Panc1 (cell line): ENCODE results near the gene STAT3. TPM values are rescaled to one million over a fixed set of nuclear protein-coding genes. Genes with fewer than 3 reads are reported as not detected.
A peak's percentile ranks its signal among the peaks of the same experiment; 100 is the strongest.

ENCODE experiments used
- ATAC-seq: fragments of 200-7000 bp; cut with Tn5 transposase; 2 replicates; pipeline ENCODE4 v1.9.1; 2020; ENCODE audit warnings: mild to moderate bottlenecking, moderate library complexity
- BruUV-seq: library from RNA; stranded (reverse); fragments of 400-500 nt; replicated peaks from 2 replicates; lab custom pipeline; 2021; lab: Mats Ljungman, UMichigan
- CTCF ChIA-PET: fragments of 300-600 bp; sonication (Branson Sonifier 250); formaldehyde crosslinking; loops from one replicate; lab custom pipeline; 2022; ENCODE audit warnings: antibody characterized with exemption; lab: Charles Lee
- POLR2A ChIA-PET: fragments of 300-600 bp; sonication (Branson Sonifier 250); formaldehyde crosslinking; loops from one replicate; lab custom pipeline; 2022; ENCODE audit warnings: antibody characterized with exemption; lab: Charles Lee
- DNase-seq: peaks from one replicate; pipeline ENCODE4 v3.0.0-alpha.2; 2010; ENCODE audit warnings: low read depth, low spot score
- H3K27ac ChIP-seq: 2 replicates; pipeline ENCODE4 v1.5.1; 2011; ENCODE audit warnings: mild to moderate bottlenecking, low read length, inconsistent platforms
- H3K27me3 ChIP-seq: fragments of 200-500 bp; sonication (Bioruptor generic); 2 replicates; pipeline ENCODE4 v1.6.0; 2014; ENCODE audit warnings: low read length, inconsistent platforms; ENCODE audit not compliant: control insufficient read depth, insufficient read depth
- H3K36me3 ChIP-seq: fragments of 200-500 bp; sonication (Bioruptor generic); 2 replicates; pipeline ENCODE4 v1.5.1; 2014; ENCODE audit warnings: inconsistent platforms, mild to moderate bottlenecking, low read length, moderate library complexity; ENCODE audit not compliant: control insufficient read depth, insufficient read depth
- H3K4me1 ChIP-seq: 2 replicates; pipeline ENCODE4 v1.5.1; 2011; ENCODE audit warnings: inconsistent platforms, mild to moderate bottlenecking, low read length, moderate library complexity; ENCODE audit not compliant: control insufficient read depth, insufficient read depth
- H3K4me3 ChIP-seq, 2 experiments: 2 replicates each; pipeline ENCODE4 v1.5.1; 2011 to 2012; ENCODE audit warnings: low read depth in 2 of 2, low read length in 2 of 2, mild to moderate bottlenecking in 2 of 2, inconsistent platforms in 1 of 2, moderate library complexity in 1 of 2
- H3K9me3 ChIP-seq: fragments of 200-500 bp; sonication (Bioruptor generic); 2 replicates; pipeline ENCODE4 v1.5.1; 2014; ENCODE audit warnings: low read depth, mild to moderate bottlenecking, inconsistent platforms, low read length, moderate library complexity; ENCODE audit not compliant: control insufficient read depth, insufficient read depth
- POLR2AphosphoS5 ChIP-seq: IDR thresholded peaks from 2 replicates; pipeline ENCODE4 v1.6.1; 2012; ENCODE audit warnings: mild to moderate bottlenecking, low read depth, low read length, moderate library complexity
- SIN3A ChIP-seq: IDR thresholded peaks from 2 replicates; pipeline ENCODE4 v1.6.1; 2012; ENCODE audit warnings: low read depth, mild to moderate bottlenecking, low read length, moderate library complexity, borderline replicate concordance; ENCODE audit not compliant: insufficient read depth
- TCF7L2 ChIP-seq: IDR thresholded peaks from 2 replicates; pipeline ENCODE4 v1.6.1; 2011; ENCODE audit warnings: mild to moderate bottlenecking, low read depth, low read length, inconsistent platforms
- in situ Hi-C: cut with HindIII; loops from 2 replicates; pipeline ENCODE4 v1.10.0; 2016; ENCODE audit warnings: low sequenced_read_pairs, low pct_unique_long_range_greater_than_20kb
- intact Hi-C: fragments of 100-400 bp; cut with micrococcal nuclease; formaldehyde crosslinking; loops from one replicate; pipeline ENCODE4 v1.10.0; 2022; ENCODE audit not compliant: unreplicated experiment
- total RNA-seq: library from RNA; stranded (reverse); gene quantifications from one replicate; pipeline ENCODE4 v1.2.1, GENCODE V29; 2021; ENCODE audit not compliant: unreplicated experiment
- TF ChIP-seq, protein P1 (sequence below), 2 experiments: IDR thresholded peaks; 2 replicates each; pipeline ENCODE4 v1.6.1; 2011 to 2012; ENCODE audit warnings: low read depth in 2 of 2, control low read depth in 1 of 2, low read length in 1 of 2, mild to moderate bottlenecking in 1 of 2, moderate library complexity in 1 of 2; ENCODE audit not compliant: insufficient read depth in 1 of 2
- TF ChIP-seq, protein P2 (sequence below): fragments of 450-650 bp; IDR thresholded peaks from 2 replicates; pipeline ENCODE4 v1.5.1; 2017; ENCODE audit warnings: mild to moderate bottlenecking

Gene STAT3
- total RNA-seq, 1 experiment from 2014 or later, result 287 TPM

DNA sequence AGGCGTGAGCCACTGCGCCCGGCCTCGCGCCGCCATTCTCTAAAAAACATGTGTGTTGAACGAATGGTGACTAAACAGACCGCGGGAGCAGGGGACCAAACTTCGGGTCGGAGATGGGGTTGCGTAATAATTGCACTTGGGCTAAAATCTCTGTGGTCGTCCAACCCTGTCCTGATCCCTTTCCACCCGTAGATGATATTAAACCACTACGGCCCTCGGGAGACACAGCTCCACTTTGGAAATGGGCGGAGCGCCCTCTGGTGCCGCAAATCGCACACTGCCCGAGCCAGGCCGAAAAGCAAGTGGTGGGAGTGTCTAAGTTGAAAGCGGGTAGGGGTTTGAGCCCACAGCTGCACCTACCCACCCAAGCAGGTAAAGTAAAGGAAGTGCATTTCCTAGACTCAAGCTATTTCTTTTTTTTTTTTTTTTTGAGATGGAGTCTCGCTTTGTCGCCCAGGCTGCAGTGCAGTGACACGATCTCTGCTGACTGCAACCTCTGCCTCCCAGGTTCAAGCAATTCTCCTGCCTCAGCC lies 17.8 kb upstream of the STAT3 start:
- H3K4me1 ChIP-seq, result peaks cover 53% of the 10 kb centered on the region
- ChIA-PET CTCF (interaction anchor here (0.7 to 1.1 kb wide), 2 partner anchors 96 to 121 kb away, joined by 6 to 7 read pairs; no protein-coding TSS in a partner anchor), POLR2A (interaction anchor here (0.6 kb wide), 1 partner anchor 473 kb away, joined by 4 read pairs; no protein-coding TSS in a partner anchor)
- no TSS peak for BruUV-seq
- intact Hi-C loops, result no loop called here
- no peaks in the 10 kb centered on the region for H3K27me3 ChIP-seq
- ATAC-seq, result peak; percentile 43
- H3K9me3 ChIP-seq, result no peaks in the 10 kb centered on the region
- in situ Hi-C loops, result no loop called here
- no peak overlapping the region for H3K4me3 ChIP-seq
- TF ChIP-seq, protein P1, sequence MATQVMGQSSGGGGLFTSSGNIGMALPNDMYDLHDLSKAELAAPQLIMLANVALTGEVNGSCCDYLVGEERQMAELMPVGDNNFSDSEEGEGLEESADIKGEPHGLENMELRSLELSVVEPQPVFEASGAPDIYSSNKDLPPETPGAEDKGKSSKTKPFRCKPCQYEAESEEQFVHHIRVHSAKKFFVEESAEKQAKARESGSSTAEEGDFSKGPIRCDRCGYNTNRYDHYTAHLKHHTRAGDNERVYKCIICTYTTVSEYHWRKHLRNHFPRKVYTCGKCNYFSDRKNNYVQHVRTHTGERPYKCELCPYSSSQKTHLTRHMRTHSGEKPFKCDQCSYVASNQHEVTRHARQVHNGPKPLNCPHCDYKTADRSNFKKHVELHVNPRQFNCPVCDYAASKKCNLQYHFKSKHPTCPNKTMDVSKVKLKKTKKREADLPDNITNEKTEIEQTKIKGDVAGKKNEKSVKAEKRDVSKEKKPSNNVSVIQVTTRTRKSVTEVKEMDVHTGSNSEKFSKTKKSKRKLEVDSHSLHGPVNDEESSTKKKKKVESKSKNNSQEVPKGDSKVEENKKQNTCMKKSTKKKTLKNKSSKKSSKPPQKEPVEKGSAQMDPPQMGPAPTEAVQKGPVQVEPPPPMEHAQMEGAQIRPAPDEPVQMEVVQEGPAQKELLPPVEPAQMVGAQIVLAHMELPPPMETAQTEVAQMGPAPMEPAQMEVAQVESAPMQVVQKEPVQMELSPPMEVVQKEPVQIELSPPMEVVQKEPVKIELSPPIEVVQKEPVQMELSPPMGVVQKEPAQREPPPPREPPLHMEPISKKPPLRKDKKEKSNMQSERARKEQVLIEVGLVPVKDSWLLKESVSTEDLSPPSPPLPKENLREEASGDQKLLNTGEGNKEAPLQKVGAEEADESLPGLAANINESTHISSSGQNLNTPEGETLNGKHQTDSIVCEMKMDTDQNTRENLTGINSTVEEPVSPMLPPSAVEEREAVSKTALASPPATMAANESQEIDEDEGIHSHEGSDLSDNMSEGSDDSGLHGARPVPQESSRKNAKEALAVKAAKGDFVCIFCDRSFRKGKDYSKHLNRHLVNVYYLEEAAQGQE (IDR thresholded peaks at IDR 0.05; ENCODE audit: insufficient read depth in 1 of 2, low read depth in 2 of 2, low read length in 1 of 2), result no peak
- TF ChIP-seq, protein P2, sequence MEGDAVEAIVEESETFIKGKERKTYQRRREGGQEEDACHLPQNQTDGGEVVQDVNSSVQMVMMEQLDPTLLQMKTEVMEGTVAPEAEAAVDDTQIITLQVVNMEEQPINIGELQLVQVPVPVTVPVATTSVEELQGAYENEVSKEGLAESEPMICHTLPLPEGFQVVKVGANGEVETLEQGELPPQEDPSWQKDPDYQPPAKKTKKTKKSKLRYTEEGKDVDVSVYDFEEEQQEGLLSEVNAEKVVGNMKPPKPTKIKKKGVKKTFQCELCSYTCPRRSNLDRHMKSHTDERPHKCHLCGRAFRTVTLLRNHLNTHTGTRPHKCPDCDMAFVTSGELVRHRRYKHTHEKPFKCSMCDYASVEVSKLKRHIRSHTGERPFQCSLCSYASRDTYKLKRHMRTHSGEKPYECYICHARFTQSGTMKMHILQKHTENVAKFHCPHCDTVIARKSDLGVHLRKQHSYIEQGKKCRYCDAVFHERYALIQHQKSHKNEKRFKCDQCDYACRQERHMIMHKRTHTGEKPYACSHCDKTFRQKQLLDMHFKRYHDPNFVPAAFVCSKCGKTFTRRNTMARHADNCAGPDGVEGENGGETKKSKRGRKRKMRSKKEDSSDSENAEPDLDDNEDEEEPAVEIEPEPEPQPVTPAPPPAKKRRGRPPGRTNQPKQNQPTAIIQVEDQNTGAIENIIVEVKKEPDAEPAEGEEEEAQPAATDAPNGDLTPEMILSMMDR, result peak; percentile 75
- DNase-seq, result no peak
- no peak overlapping the region for H3K27ac ChIP-seq
- H3K36me3 ChIP-seq, result no peaks in the 10 kb centered on the region

DNA sequence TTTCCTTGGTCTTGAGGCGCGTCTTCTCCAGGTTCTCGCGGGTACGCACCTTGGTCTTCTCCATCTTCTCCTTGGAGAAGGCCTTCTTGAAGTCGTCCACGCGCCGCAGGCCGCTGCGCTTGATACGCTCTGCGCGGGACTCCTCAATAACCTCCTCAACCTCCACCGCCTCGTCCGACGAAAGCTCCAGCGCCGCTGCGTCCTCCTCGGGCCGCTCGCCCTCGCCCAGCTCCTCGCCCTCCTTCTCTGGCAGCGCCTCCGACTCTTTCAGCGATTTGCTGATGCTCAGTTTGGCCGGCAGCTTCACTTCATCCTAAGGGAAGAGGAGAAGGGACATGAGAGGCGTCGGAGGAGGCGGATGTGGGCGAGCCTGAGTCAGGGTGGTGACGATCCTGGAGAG lies 16.8 kb upstream of the STAT3 start:
- H3K4me3 ChIP-seq, result no peak overlapping the region
- ChIA-PET CTCF (no interaction called here), POLR2A (no interaction called here)
- TF ChIP-seq, protein P2, result no peak
- no peak for TF ChIP-seq POLR2AphosphoS5
- TF ChIP-seq, protein P1 (IDR thresholded peaks at IDR 0.05; ENCODE audit: insufficient read depth in 1 of 2, low read depth in 2 of 2, low read length in 1 of 2), result no peak
- TF ChIP-seq TCF7L2, result no peak
- TF ChIP-seq SIN3A, result no peak
- no peak for DNase-seq
- H3K9me3 ChIP-seq, result no peaks in the 10 kb centered on the region
- intact Hi-C loops (no loop called here), in situ Hi-C loops (no loop called here)
- BruUV-seq, result no TSS peak
- no peak for ATAC-seq
- H3K27me3 ChIP-seq, result no peaks in the 10 kb centered on the region
- peaks cover 56% of the 10 kb centered on the region for H3K4me1 ChIP-seq
- no peak overlapping the region for H3K27ac ChIP-seq
- no peaks in the 10 kb centered on the region for H3K36me3 ChIP-seq
